GM23338 (cell line): ENCODE measurements around the gene CACNA2D3. TPM values are rescaled to one million over a fixed set of nuclear protein-coding genes. Genes with fewer than 3 reads are reported as not detected.

Experiments used
- ATAC-seq: fragments of 200-7000 bp; cut with Tn5 transposase; 3 replicates; pipeline ENCODE4 v1.9.1; 2020
- DNase-seq: peaks from one replicate; pipeline ENCODE4 v3.0.0-alpha.2; 2015; ENCODE audit warnings: low spot score
- H2AFZ ChIP-seq: fragments of 200-600 bp; sonication (generic); 2 replicates; pipeline ENCODE4 v1.8.0; 2016; ENCODE audit warnings: antibody characterized with exemption, mild to moderate bottlenecking, moderate library complexity
- H3F3A ChIP-seq: fragments of 200-600 bp; sonication (generic); replicated peaks from 2 replicates; pipeline ENCODE4 v1.8.0; 2017; ENCODE audit warnings: antibody characterized with exemption, mixed run types, low read depth
- H3K27ac ChIP-seq: fragments of 200-600 bp; sonication (generic); 2 replicates; pipeline ENCODE4 v1.6.1; 2016; ENCODE audit warnings: low read depth
- H3K27me3 ChIP-seq: fragments of 200-600 bp; sonication (generic); 2 replicates; pipeline ENCODE4 v1.8.0; 2016; ENCODE audit warnings: mild to moderate bottlenecking, mixed run types, moderate library complexity; ENCODE audit not compliant: insufficient read depth
- H3K36me3 ChIP-seq: fragments of 200-600 bp; sonication (generic); 2 replicates; pipeline ENCODE4 v1.8.0; 2016; ENCODE audit warnings: mild to moderate bottlenecking; ENCODE audit not compliant: insufficient read depth
- H3K4me1 ChIP-seq: fragments of 200-600 bp; sonication (generic); 2 replicates; pipeline ENCODE4 v1.8.0; 2016; ENCODE audit warnings: mild to moderate bottlenecking, moderate library complexity; ENCODE audit not compliant: insufficient read depth
- H3K4me2 ChIP-seq: fragments of 200-600 bp; sonication (generic); 2 replicates; pipeline ENCODE4 v1.7.1; 2017; ENCODE audit warnings: mixed run types
- H3K4me3 ChIP-seq: fragments of 200-600 bp; sonication (generic); 2 replicates; pipeline ENCODE4 v1.6.1; 2016; ENCODE audit warnings: mixed run types
- H3K79me2 ChIP-seq: fragments of 200-600 bp; sonication (generic); replicated peaks from 2 replicates; pipeline ENCODE4 v1.8.0; 2017; ENCODE audit warnings: mild to moderate bottlenecking; ENCODE audit not compliant: insufficient read depth
- H3K9me2 ChIP-seq: fragments of 200-600 bp; sonication (generic); 2 replicates; pipeline ENCODE4 v1.8.0; 2017; ENCODE audit not compliant: insufficient read depth
- H4K20me1 ChIP-seq: fragments of 200-600 bp; sonication (generic); replicated peaks from 2 replicates; pipeline ENCODE4 v1.8.0; 2017; ENCODE audit warnings: mild to moderate bottlenecking; ENCODE audit not compliant: insufficient read depth
- H3K27ac Mint-ChIP-seq: 2 replicates; pipeline ENCODE4 v1.8.0; 2020; ENCODE audit warnings: inconsistent platforms, mild to moderate bottlenecking, moderate library complexity, mixed read lengths
- H3K27me3 Mint-ChIP-seq: 3 replicates; pipeline ENCODE4 v1.8.0; 2022; ENCODE audit warnings: low read depth, mild to moderate bottlenecking, moderate library complexity, mixed read lengths, inconsistent platforms; ENCODE audit not compliant: insufficient read depth, poor library complexity
- H3K36me3 Mint-ChIP-seq: 3 replicates; pipeline ENCODE4 v1.8.0; 2021; ENCODE audit warnings: low read depth, mild to moderate bottlenecking, inconsistent platforms, moderate library complexity, mixed read lengths
- H3K4me1 Mint-ChIP-seq: 3 replicates; pipeline ENCODE4 v1.8.0; 2020; ENCODE audit warnings: mild to moderate bottlenecking, inconsistent platforms, mixed read lengths
- H3K4me3 Mint-ChIP-seq: 3 replicates; pipeline ENCODE4 v1.8.0; 2021; ENCODE audit warnings: moderate library complexity, mild to moderate bottlenecking, inconsistent platforms, mixed read lengths
- H3K9me3 Mint-ChIP-seq: 3 replicates; pipeline ENCODE4 v1.8.0; 2020; ENCODE audit warnings: moderate library complexity, mild to moderate bottlenecking, inconsistent platforms, mixed read lengths
- EZH2 ChIP-seq: fragments of 200-600 bp; sonication (generic); IDR thresholded peaks from one replicate; pipeline ENCODE4 v1.8.0; 2017; ENCODE audit warnings: antibody characterized with exemption, mild to moderate bottlenecking, low read depth; ENCODE audit not compliant: unreplicated experiment
- EZH2phosphoT487 ChIP-seq: fragments of 200-600 bp; sonication (generic); IDR thresholded peaks from one replicate; pipeline ENCODE4 v1.8.1; 2018; ENCODE audit warnings: antibody characterized with exemption; ENCODE audit not compliant: unreplicated experiment
- NANOG ChIP-seq: IDR thresholded peaks from 2 replicates; pipeline ENCODE4 v1.6.1; 2016; ENCODE audit warnings: antibody characterized with exemption, borderline replicate concordance
- ZNF462 ChIP-seq: fragments of 250-450 bp; sonication (Bioruptor Pico); IDR thresholded peaks from 2 replicates; pipeline ENCODE4 v1.5.0; 2020; ENCODE audit warnings: mild to moderate bottlenecking, moderate library complexity
- polyA plus RNA-seq: library from polyadenylated mRNA; unstranded; fragments of >200 nt; fragmentation: Nextera tagmentation; extraction: Ambion mirVana; gene quantifications from 2 replicates; pipeline ENCODE4 v1.2.1, GENCODE V29; 2016
- total RNA-seq: library from RNA; depleted of rRNA; stranded (reverse); fragments of >200 nt; shearing (Covaris generic); gene quantifications from 2 replicates; pipeline ENCODE4 v1.2.3, GENCODE V29; 2014
- TF ChIP-seq, protein P1 (sequence below), 2 experiments: fragments of 200-600 bp in 1 of 2; sonication (generic) in 1 of 2; conservative IDR thresholded peaks; 2 replicates each; pipeline versions ENCODE4 v1.5.1 to v1.6.1; 2016 to 2017; ENCODE audit warnings: antibody characterized with exemption in 2 of 2, low read depth in 2 of 2, mild to moderate bottlenecking in 2 of 2, moderate library complexity in 1 of 2

CACNA2D3 gene
- total and polyA plus RNA-seq, 2 experiments from 2014 or later: 2.2 to 2.3 TPM

DNA sequence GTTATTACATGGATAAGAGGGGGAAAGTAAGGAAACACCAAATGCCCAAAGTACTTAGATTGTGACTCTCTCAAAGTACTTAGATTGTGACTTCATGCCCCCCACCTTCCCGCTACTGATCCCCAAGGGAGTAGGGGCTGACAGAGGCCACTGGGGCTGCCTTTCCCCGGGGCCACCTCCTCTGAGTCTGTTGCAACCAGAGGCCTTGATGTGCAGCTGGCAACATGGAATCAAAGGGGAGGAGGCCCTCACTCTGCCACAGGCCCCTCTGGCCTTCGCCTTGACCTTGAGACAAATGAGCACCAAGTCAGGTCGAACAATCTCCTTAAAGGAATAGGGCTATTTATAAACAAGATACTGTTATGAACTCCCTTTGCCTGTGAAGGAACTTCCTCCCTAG is 743.0 kb downstream of the CACNA2D3 start:
- Mint-ChIP-seq H3K9me3 (no peaks in the 10 kb centered on the region), H3K27me3 (no peaks in the 10 kb centered on the region), H3K36me3 (no peaks in the 10 kb centered on the region), H3K27ac (no peak overlapping the region), H3K4me1 (peaks cover 14% of the 10 kb centered on the region), H3K4me3 (no peak overlapping the region)
- Histone ChIP-seq H2AFZ (no peak overlapping the region), H3K4me3 (no peak overlapping the region), H3K27ac (no peak overlapping the region), H4K20me1 (no peaks in the 10 kb centered on the region), H3K4me1 (peaks cover 5% of the 10 kb centered on the region; the same call in 1 of the 2 replicates), H3K4me2 (no peak overlapping the region), H3K9me2 (peaks cover 7% of the 10 kb centered on the region; the same call in 1 of the 2 replicates), H3K27me3 (no peaks in the 10 kb centered on the region), H3F3A (no peaks in the 10 kb centered on the region), H3K79me2 (no peaks in the 10 kb centered on the region), H3K36me3 (no peaks in the 10 kb centered on the region)
- DNase-seq (no peak), ATAC-seq (no peak)
- no peak for TF ChIP-seq ZNF462 (CRISPR knock-in tag)
- TF ChIP-seq, protein P1, sequence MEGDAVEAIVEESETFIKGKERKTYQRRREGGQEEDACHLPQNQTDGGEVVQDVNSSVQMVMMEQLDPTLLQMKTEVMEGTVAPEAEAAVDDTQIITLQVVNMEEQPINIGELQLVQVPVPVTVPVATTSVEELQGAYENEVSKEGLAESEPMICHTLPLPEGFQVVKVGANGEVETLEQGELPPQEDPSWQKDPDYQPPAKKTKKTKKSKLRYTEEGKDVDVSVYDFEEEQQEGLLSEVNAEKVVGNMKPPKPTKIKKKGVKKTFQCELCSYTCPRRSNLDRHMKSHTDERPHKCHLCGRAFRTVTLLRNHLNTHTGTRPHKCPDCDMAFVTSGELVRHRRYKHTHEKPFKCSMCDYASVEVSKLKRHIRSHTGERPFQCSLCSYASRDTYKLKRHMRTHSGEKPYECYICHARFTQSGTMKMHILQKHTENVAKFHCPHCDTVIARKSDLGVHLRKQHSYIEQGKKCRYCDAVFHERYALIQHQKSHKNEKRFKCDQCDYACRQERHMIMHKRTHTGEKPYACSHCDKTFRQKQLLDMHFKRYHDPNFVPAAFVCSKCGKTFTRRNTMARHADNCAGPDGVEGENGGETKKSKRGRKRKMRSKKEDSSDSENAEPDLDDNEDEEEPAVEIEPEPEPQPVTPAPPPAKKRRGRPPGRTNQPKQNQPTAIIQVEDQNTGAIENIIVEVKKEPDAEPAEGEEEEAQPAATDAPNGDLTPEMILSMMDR (conservative IDR thresholded peaks at IDR 0.05; ENCODE audit: low read depth in 2 of 2): no peak
- TF ChIP-seq EZH2: no peak
- no peak for TF ChIP-seq EZH2phosphoT487
- TF ChIP-seq NANOG: no peak
